HuH-7.5 (cell line): ENCODE measurements around the gene TUBA3C.

Experiments used
- DNase-seq: peaks from one replicate; pipeline ENCODE4 v3.0.0; 2011; ENCODE audit warnings: low spot score

Gene TUBA3C

GRCh38 chr13:19161308-19161707 lies 20.3 kb downstream of the TUBA3C start:
- DNase-seq, result no peak

- DNase-seq, result no peak
Measured at GRCh38 chr13:19159761-19160420, 21.7 kb downstream of the TUBA3C start.

DNA sequence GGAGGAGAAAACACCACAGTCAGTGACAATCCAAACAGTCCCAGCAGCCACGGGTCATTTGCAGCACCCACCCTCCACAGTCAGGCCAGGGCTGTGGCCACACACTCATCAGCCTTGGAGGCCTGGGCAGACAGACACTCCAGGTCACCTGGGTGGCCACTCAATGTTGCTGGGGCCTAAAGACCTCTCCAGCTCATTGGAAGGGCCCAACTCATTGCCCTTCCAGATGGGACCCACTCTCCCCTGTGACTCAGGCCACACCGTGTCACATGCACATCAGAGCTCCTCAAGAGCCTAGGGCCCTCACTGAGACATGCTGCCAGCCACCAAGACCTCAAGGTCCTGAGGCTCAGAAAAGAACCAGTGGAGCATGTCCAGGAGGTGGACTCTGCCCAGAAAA lies 22.4 kb downstream of the TUBA3C start:
- no peak for DNase-seq

- no peak for DNase-seq
Measured at GRCh38 chr13:19158526-19159174, 23.0 kb downstream of the TUBA3C start.

- no peak for DNase-seq
Measured at GRCh38 chr13:19158006-19158405, 23.6 kb downstream of the TUBA3C start.

DNA sequence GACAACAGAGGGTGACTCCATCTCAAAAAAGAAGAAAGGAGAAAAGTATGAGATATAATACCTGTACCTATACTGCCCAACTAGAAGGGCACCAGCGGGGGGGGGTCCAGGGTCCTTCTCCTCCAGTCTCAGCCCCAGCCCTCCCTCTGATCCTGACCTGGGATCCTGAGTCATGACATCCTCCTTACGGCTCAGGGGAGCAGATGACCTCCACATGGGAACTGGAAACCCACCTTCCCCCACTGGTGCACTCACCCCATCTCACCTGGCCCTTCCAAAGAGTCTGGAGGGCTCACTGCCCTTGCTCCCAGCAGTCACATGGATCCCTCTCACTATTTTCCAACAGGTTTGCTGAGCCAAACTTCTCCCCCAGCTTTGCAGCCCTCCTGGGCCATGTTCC lies 24.2 kb downstream of the TUBA3C start:
- no peak for DNase-seq

GRCh38 chr13:19156013-19156825 lies 25.4 kb downstream of the TUBA3C start:
- no peak for DNase-seq

GRCh38 chr13:19155321-19155861 lies 26.2 kb downstream of the TUBA3C start:
- no peak for DNase-seq

DNA sequence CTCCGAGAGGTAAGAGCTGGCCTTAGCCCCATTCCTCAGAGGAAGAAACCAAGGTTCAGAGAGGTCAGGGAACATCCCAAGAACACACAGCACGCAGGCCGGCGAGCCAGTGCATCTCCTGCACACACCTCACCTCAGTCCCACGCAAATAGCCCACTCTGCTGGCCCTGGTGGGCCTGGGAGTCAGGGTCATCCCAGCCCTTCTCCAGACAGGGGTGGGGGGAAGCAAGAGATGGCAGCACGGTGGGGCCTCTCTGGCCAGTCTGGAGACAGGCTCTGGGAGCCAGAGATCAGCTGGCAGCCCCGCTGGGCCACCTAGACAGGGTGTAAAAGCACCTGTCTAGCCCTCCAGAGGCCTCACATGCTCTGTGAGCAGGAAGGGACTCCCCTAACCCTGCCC lies 26.8 kb downstream of the TUBA3C start:
- no peak for DNase-seq

GRCh38 chr13:19153782-19154450 lies 27.7 kb downstream of the TUBA3C start:
- DNase-seq, result no peak

DNA sequence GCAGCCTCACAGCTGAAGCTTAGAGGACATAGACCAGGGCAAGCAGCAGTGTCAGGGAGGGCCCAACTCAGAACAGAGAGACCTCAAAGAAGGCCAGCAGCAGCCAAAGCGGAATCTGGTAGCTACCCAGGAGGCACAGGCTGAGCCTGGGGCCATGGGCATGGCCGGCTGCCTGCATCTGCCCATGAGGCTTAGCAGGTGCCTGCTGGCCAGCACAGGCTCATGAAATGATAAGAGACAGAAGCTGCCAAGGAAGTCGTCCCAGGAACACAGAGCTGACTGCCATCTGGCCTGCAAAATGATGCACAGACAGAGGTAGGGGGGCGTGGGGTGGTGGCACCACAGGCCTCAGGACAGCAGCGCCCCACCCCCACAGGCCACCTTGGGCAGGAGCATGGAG lies 29.2 kb downstream of the TUBA3C start:
- no peak for DNase-seq

DNA sequence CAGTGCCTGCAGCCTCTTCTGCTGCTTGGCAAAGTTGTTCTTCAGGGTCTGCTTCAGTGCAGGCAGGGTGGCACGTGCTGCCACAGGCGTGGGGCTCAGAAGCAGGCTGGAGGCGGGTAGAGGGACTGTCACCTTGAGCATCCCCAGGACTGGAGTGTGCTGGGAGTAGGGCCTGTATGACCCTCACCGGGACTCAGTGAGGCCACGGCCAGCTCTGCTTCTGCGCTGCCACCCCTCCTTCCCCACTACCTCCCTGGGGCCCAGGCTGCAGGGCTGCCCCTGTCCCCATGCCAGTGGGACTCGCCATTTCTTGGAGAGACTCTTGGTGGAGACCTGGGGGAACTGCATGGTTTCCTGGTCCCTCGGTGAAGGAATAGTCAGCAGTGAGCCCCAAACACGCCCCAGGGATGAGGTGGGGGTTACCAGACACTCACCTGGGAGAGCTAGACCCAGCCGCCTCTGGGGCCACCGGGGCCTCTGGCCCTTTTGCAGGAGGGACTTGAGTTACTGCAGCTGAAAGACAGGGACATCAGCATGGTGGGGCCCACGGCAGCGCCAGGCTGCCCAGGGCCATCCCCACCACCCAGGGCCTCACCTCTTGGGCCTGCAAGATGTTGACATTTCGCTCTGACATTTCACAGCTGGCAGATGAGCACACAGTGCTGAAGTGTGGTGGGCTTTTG lies 29.9 kb downstream of the TUBA3C start:
- no peak for DNase-seq

DNA sequence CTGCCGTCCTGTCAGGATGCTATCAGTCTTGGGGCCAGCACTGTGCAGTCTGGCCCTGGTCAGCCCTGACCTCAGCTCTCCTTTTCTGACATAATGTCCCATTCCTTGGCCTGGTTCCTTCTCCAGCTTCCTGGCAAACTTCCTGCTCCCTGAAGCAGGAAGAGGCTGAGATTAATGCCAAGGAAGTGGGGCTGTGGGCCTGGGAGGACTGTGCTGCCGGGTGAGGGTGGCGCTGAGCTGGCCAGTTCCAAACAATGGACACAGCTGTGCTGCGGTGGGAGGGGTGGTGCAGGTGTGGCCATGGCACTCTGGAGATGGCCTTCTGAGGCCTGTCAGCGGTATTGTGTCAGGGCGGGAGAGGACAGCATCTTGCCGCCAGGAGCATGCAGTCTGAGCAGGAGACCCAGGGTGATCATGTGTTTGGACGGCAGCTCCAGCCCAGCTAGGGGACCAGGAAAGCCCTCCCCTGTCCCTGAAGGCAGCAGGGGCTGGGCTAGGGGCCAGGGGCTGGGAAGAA lies 30.9 kb downstream of the TUBA3C start:
- DNase-seq, result no peak

DNA sequence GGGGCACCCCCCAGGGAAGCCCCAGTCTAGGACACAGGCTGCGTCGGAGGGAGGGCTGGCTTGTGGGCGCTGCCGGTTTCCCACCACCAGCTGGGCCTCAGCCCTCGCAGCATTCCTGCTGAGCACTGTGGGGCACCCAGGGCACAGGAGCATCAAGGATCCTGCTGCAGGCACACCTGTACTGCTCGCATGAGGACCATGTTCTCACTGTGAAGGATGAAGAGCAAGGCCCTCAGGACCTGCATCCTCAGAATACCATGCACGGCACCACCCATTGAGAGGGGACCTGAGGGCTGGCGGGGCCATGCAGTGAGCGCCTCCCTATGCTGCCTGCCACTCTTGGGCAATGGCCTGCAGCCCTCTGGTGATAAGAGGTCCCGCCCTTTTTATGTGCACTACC lies 31.4 kb downstream of the TUBA3C start:
- no peak for DNase-seq

DNA sequence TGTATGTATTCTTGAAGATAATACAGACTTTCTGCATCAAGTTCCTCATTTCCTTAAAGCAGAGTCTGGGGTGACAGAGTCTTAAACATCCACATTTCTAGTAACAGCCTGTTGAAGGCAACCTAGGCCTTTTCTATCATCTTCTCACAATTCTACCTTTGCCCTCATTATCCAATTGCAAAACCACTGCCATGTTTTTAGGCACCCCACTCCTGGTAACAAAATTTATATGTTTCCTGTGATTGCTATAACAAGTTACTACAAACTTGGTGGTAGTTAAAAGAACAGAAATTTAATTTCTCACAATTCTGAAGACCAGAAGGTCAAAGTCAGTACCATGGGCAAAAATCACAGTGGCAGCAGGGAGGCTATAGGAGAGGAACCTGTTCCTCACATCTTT lies 33.1 kb downstream of the TUBA3C start:
- DNase-seq, result no peak
